ENCODE measurements around the gene GPR17.

DNA sequence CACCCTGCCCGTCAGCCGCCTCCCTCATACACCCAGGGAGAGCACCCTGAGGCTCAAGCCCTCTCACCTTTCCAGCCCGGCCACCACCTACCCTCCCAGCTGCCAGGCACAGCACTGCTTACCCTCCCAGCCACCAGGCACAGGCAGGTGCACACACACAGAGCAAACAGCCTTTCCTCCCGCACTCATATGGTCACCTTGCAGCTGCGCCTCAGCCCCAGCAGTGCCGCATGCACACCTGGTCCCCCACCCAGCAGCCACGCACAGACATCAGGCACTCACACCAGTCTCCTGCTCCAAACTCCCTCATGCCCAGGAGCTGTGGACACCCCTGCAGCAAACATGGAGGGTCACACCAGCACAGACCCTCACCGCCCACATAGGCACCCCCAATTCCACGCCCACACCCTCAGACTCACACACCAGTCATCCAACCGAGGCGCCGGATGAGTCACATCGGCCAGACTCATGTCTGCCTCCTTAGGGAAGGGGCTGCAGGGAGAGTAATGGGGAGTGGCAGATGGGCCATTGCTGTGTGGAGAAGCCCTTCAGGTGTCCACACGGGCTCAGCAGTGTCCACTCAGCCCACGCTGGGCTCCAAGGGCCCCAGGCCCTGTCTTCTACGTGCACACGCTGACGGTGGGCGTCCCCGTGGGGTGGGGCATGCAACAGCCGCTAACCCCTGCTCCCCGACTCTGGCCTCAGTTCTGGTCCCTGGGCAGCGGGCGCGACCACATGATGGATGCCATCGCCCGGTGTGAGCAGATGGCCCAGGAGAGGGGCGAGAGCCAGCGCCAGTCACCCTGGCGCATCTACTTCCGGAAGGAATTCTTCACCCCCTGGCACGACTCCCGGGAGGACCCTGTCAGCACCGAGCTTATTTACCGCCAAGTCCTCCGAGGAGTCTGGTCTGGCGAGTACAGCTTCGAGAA, 22.3 kb upstream of the GPR17 start:
- TF ChIP-seq POLR2A (IDR thresholded peaks at IDR 0.05) = no peak
- TF ChIP-seq, protein P1, sequence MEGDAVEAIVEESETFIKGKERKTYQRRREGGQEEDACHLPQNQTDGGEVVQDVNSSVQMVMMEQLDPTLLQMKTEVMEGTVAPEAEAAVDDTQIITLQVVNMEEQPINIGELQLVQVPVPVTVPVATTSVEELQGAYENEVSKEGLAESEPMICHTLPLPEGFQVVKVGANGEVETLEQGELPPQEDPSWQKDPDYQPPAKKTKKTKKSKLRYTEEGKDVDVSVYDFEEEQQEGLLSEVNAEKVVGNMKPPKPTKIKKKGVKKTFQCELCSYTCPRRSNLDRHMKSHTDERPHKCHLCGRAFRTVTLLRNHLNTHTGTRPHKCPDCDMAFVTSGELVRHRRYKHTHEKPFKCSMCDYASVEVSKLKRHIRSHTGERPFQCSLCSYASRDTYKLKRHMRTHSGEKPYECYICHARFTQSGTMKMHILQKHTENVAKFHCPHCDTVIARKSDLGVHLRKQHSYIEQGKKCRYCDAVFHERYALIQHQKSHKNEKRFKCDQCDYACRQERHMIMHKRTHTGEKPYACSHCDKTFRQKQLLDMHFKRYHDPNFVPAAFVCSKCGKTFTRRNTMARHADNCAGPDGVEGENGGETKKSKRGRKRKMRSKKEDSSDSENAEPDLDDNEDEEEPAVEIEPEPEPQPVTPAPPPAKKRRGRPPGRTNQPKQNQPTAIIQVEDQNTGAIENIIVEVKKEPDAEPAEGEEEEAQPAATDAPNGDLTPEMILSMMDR (IDR thresholded peaks at IDR 0.05 in 8 of 11, conservative IDR thresholded peaks at IDR 0.05 in 3 of 11) = no peak

Measured in spleen (tissue), 7 donors.